Panc1 (cell line): ENCODE results near the gene JOSD2. TPM values are rescaled to one million over a fixed set of nuclear protein-coding genes. Genes with fewer than 3 reads are reported as not detected.

Source experiments
- ATAC-seq: fragments of 200-7000 bp; cut with Tn5 transposase; 2 replicates; pipeline ENCODE4 v1.9.1; 2020; ENCODE audit warnings: mild to moderate bottlenecking, moderate library complexity
- BruUV-seq: library from RNA; stranded (reverse); fragments of 400-500 nt; replicated peaks from 2 replicates; lab custom pipeline; 2021; lab: Mats Ljungman, UMichigan
- CTCF ChIA-PET: fragments of 300-600 bp; sonication (Branson Sonifier 250); formaldehyde crosslinking; loops from one replicate; lab custom pipeline; 2022; ENCODE audit warnings: antibody characterized with exemption; lab: Charles Lee
- POLR2A ChIA-PET: fragments of 300-600 bp; sonication (Branson Sonifier 250); formaldehyde crosslinking; loops from one replicate; lab custom pipeline; 2022; ENCODE audit warnings: antibody characterized with exemption; lab: Charles Lee
- DNase-seq: peaks from one replicate; pipeline ENCODE4 v3.0.0-alpha.2; 2010; ENCODE audit warnings: low read depth, low spot score
- H3K27ac ChIP-seq: 2 replicates; pipeline ENCODE4 v1.5.1; 2011; ENCODE audit warnings: mild to moderate bottlenecking, low read length, inconsistent platforms
- H3K27me3 ChIP-seq: fragments of 200-500 bp; sonication (Bioruptor generic); 2 replicates; pipeline ENCODE4 v1.6.0; 2014; ENCODE audit warnings: low read length, inconsistent platforms; ENCODE audit not compliant: control insufficient read depth, insufficient read depth
- H3K36me3 ChIP-seq: fragments of 200-500 bp; sonication (Bioruptor generic); 2 replicates; pipeline ENCODE4 v1.5.1; 2014; ENCODE audit warnings: inconsistent platforms, mild to moderate bottlenecking, low read length, moderate library complexity; ENCODE audit not compliant: control insufficient read depth, insufficient read depth
- H3K4me1 ChIP-seq: 2 replicates; pipeline ENCODE4 v1.5.1; 2011; ENCODE audit warnings: inconsistent platforms, mild to moderate bottlenecking, low read length, moderate library complexity; ENCODE audit not compliant: control insufficient read depth, insufficient read depth
- H3K4me3 ChIP-seq, 2 experiments: 2 replicates each; pipeline ENCODE4 v1.5.1; 2011 to 2012; ENCODE audit warnings: low read depth in 2 of 2, low read length in 2 of 2, mild to moderate bottlenecking in 2 of 2, inconsistent platforms in 1 of 2, moderate library complexity in 1 of 2
- H3K9me3 ChIP-seq: fragments of 200-500 bp; sonication (Bioruptor generic); 2 replicates; pipeline ENCODE4 v1.5.1; 2014; ENCODE audit warnings: low read depth, mild to moderate bottlenecking, inconsistent platforms, low read length, moderate library complexity; ENCODE audit not compliant: control insufficient read depth, insufficient read depth
- POLR2AphosphoS5 ChIP-seq: IDR thresholded peaks from 2 replicates; pipeline ENCODE4 v1.6.1; 2012; ENCODE audit warnings: mild to moderate bottlenecking, low read depth, low read length, moderate library complexity
- SIN3A ChIP-seq: IDR thresholded peaks from 2 replicates; pipeline ENCODE4 v1.6.1; 2012; ENCODE audit warnings: low read depth, mild to moderate bottlenecking, low read length, moderate library complexity, borderline replicate concordance; ENCODE audit not compliant: insufficient read depth
- TCF7L2 ChIP-seq: IDR thresholded peaks from 2 replicates; pipeline ENCODE4 v1.6.1; 2011; ENCODE audit warnings: mild to moderate bottlenecking, low read depth, low read length, inconsistent platforms
- in situ Hi-C: cut with HindIII; loops from 2 replicates; pipeline ENCODE4 v1.10.0; 2016; ENCODE audit warnings: low sequenced_read_pairs, low pct_unique_long_range_greater_than_20kb
- intact Hi-C: fragments of 100-400 bp; cut with micrococcal nuclease; formaldehyde crosslinking; loops from one replicate; pipeline ENCODE4 v1.10.0; 2022; ENCODE audit not compliant: unreplicated experiment
- total RNA-seq: library from RNA; stranded (reverse); gene quantifications from one replicate; pipeline ENCODE4 v1.2.1, GENCODE V29; 2021; ENCODE audit not compliant: unreplicated experiment
- TF ChIP-seq, protein P1 (sequence below), 2 experiments: IDR thresholded peaks; 2 replicates each; pipeline ENCODE4 v1.6.1; 2011 to 2012; ENCODE audit warnings: low read depth in 2 of 2, control low read depth in 1 of 2, low read length in 1 of 2, mild to moderate bottlenecking in 1 of 2, moderate library complexity in 1 of 2; ENCODE audit not compliant: insufficient read depth in 1 of 2
- TF ChIP-seq, protein P2 (sequence below): fragments of 450-650 bp; IDR thresholded peaks from 2 replicates; pipeline ENCODE4 v1.5.1; 2017; ENCODE audit warnings: mild to moderate bottlenecking

Gene JOSD2
- total RNA-seq, 1 experiment from 2014 or later: 51.8 TPM

DNA sequence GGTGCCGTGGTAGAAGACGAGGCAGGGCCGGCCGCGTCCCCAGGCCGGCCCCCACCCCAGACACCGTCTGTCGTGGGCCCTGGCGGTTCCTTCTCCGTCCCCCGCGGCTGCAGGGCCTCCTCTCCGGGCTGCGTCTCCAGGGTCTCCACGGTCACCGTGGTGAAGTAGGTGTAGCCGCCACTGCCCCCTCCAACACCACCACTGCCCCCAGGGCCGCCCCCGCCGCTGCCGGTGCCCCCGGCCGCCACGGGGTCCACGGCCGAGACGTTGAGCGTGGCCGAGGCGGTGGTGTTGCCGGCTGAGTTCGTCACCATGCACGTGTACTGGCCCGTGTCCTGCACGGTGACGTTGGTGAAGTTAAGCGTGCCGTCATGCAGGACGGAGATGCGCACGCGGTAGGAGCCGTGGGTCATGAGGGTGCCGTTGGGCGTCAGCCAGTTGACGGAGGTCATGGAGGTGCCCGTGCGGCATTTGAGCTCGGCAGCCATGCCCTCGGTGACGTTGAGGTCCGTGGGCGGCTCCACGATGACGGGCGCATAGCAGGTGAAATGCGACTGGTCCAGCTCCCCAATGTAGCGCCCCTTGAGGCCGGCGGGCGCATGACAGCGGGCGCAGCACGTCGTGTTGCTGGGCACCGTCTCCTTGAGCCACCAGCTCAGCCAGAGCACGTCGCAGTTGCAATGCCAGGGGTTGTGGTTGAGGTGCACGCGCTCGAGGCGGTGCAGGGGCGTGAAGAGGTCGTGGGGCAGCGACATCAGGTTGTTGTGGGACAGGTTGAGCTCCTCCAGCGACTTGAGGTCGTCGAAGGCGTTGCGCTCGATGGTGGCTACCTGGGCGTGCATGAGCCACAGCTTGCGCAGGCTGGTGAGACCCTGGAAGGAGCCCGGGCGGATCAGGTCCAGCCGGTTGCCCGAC, 7.4 kb upstream of the JOSD2 start:
- intact Hi-C loops (no loop called here), in situ Hi-C loops (no loop called here)
- no peaks in the 10 kb centered on the region for H3K27me3 ChIP-seq
- no peaks in the 10 kb centered on the region for H3K4me1 ChIP-seq
- no peaks in the 10 kb centered on the region for H3K36me3 ChIP-seq
- no peak for ATAC-seq
- TF ChIP-seq, protein P1, sequence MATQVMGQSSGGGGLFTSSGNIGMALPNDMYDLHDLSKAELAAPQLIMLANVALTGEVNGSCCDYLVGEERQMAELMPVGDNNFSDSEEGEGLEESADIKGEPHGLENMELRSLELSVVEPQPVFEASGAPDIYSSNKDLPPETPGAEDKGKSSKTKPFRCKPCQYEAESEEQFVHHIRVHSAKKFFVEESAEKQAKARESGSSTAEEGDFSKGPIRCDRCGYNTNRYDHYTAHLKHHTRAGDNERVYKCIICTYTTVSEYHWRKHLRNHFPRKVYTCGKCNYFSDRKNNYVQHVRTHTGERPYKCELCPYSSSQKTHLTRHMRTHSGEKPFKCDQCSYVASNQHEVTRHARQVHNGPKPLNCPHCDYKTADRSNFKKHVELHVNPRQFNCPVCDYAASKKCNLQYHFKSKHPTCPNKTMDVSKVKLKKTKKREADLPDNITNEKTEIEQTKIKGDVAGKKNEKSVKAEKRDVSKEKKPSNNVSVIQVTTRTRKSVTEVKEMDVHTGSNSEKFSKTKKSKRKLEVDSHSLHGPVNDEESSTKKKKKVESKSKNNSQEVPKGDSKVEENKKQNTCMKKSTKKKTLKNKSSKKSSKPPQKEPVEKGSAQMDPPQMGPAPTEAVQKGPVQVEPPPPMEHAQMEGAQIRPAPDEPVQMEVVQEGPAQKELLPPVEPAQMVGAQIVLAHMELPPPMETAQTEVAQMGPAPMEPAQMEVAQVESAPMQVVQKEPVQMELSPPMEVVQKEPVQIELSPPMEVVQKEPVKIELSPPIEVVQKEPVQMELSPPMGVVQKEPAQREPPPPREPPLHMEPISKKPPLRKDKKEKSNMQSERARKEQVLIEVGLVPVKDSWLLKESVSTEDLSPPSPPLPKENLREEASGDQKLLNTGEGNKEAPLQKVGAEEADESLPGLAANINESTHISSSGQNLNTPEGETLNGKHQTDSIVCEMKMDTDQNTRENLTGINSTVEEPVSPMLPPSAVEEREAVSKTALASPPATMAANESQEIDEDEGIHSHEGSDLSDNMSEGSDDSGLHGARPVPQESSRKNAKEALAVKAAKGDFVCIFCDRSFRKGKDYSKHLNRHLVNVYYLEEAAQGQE (IDR thresholded peaks at IDR 0.05; ENCODE audit: insufficient read depth in 1 of 2, low read depth in 2 of 2, low read length in 1 of 2): no peak
- TF ChIP-seq, protein P2, sequence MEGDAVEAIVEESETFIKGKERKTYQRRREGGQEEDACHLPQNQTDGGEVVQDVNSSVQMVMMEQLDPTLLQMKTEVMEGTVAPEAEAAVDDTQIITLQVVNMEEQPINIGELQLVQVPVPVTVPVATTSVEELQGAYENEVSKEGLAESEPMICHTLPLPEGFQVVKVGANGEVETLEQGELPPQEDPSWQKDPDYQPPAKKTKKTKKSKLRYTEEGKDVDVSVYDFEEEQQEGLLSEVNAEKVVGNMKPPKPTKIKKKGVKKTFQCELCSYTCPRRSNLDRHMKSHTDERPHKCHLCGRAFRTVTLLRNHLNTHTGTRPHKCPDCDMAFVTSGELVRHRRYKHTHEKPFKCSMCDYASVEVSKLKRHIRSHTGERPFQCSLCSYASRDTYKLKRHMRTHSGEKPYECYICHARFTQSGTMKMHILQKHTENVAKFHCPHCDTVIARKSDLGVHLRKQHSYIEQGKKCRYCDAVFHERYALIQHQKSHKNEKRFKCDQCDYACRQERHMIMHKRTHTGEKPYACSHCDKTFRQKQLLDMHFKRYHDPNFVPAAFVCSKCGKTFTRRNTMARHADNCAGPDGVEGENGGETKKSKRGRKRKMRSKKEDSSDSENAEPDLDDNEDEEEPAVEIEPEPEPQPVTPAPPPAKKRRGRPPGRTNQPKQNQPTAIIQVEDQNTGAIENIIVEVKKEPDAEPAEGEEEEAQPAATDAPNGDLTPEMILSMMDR: no peak
- no peak for TF ChIP-seq TCF7L2
- TF ChIP-seq POLR2AphosphoS5: no peak
- TF ChIP-seq SIN3A: no peak
- BruUV-seq: no TSS peak
- no peaks in the 10 kb centered on the region for H3K9me3 ChIP-seq
- DNase-seq: no peak
- CTCF ChIA-PET: interaction anchor here (0.5 to 0.7 kb wide), 3 partner anchors 19 to 161 kb away, joined by 3 read pairs; no protein-coding TSS in a partner anchor
- POLR2A ChIA-PET: interaction anchor here (0.7 kb wide), 1 partner anchor 8 kb away, joined by 5 read pairs; no protein-coding TSS in a partner anchor
- no peak overlapping the region for H3K4me3 ChIP-seq
- H3K27ac ChIP-seq: no peak overlapping the region

DNA sequence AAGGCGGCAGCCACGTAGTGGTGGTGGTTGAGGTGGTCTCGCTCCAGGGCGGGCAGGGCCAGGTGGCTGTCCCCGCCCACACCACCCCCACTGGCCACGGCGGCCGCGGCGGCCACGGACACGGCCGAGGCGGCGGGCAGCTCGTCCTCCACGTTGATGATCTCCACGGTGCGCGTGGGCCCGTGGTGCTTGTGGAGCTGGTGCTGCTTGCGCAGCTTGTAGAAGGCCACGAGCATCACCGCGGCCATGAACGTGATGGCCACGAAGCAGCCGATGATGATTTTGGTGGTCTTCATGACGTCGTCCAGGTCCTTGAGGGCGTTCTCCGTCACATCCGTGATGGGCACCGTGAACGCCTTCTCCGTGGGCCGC, 6.7 kb upstream of the JOSD2 start:
- Histone ChIP-seq H3K9me3 (no peaks in the 10 kb centered on the region), H3K27ac (no peak overlapping the region), H3K4me1 (no peaks in the 10 kb centered on the region), H3K36me3 (no peaks in the 10 kb centered on the region), H3K4me3 (no peak overlapping the region), H3K27me3 (no peaks in the 10 kb centered on the region)
- CTCF ChIA-PET: no interaction called here
- in situ Hi-C loops (no loop called here), intact Hi-C loops (no loop called here)
- no TSS peak for BruUV-seq
- no peak for ATAC-seq
- no peak for DNase-seq
- POLR2A ChIA-PET: no interaction called here
- no peak for TF ChIP-seq TCF7L2
- TF ChIP-seq SIN3A: no peak
- TF ChIP-seq, protein P2: no peak
- no peak for TF ChIP-seq POLR2AphosphoS5
- TF ChIP-seq, protein P1 (IDR thresholded peaks at IDR 0.05; ENCODE audit: insufficient read depth in 1 of 2, low read depth in 2 of 2, low read length in 1 of 2): no peak
